ENCODE results near the gene NISCH. TPM values are rescaled to one million over a fixed set of nuclear protein-coding genes. Genes with fewer than 3 reads are reported as not detected.

The NISCH gene
- total and polyA plus RNA-seq, 2 donors (not counting 1 experiment from before 2014, with no cell fraction given) = 130 to 169 TPM

DNA sequence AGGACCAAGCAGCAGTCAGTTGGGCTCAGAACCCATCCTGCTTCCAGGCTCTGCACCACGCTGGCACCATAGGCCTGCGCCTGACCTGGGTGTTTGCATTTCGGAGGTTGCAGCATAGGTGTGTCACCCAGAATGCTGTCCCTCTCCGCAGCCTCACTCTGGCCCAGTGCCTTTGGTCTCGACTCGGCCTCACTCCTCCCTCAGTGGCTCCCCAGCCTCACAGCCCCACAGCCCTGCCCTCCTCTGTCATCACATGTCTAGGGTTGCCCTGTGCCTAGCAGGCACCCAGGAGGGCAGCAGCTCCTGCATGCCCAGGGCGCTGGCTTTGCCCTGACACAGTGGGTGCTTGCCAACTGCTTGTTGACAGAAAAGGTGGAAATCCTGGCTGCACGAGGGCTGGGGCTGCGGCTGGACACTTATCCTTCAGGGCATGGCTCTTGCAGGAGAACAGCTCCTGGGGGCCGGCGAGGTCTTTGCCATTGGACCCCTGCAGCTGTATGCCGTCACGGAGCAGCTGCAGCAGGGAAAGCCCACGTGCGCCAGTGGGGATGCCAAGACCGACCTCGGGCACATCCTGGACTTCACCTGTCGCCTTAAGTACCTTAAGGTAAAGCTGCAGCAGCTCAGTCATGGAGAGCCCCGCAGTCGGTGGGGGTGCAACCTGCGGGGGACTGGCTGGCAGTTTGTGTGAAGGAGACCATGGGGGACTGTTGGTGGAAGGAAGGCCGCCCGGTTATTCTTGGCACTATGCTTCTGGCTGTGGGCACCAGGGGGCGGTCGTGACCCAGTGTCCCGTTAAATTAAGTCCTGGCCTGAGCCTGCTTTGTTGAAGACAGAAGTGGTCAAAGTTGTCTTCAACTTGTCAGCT is 16.2 kb downstream of the NISCH start:
- no peaks in the 10 kb centered on the region for H3K27me3 ChIP-seq (replicated peaks in 1 of 4; ENCODE audit: control extremely low read depth in 1 of 4, control insufficient read depth in 3 of 4, insufficient read depth in 4 of 4, low read length in 3 of 4)
- H3K9ac ChIP-seq (ENCODE audit: low read length) = no peak overlapping the region
- ATAC-seq (ENCODE audit: low read depth) = peak; percentile 33
- H3K4me1 ChIP-seq (ENCODE audit: control insufficient read depth in 2 of 2, insufficient read depth in 2 of 2, low read length in 2 of 2) = no peaks in the 10 kb centered on the region
- Mint-ChIP-seq H3K27ac (no peak overlapping the region), H3K9me3 (ENCODE audit: insufficient read depth) (no peaks in the 10 kb centered on the region), H3K27me3 (no peaks in the 10 kb centered on the region), H3K4me3 (no peak overlapping the region), H3K4me1 (no peaks in the 10 kb centered on the region)
- no peak overlapping the region for H2AFZ ChIP-seq (ENCODE audit: insufficient read depth, low read depth, low read length, poor library complexity, severe bottlenecking)
- POLR2A ChIA-PET = no interaction called here
- H3K79me2 ChIP-seq (ENCODE audit: control insufficient read depth, insufficient read depth, low read length) = peaks cover 9% of the 10 kb centered on the region
- peak; percentile 54 for DNase-seq
- TF ChIP-seq, protein P1, sequence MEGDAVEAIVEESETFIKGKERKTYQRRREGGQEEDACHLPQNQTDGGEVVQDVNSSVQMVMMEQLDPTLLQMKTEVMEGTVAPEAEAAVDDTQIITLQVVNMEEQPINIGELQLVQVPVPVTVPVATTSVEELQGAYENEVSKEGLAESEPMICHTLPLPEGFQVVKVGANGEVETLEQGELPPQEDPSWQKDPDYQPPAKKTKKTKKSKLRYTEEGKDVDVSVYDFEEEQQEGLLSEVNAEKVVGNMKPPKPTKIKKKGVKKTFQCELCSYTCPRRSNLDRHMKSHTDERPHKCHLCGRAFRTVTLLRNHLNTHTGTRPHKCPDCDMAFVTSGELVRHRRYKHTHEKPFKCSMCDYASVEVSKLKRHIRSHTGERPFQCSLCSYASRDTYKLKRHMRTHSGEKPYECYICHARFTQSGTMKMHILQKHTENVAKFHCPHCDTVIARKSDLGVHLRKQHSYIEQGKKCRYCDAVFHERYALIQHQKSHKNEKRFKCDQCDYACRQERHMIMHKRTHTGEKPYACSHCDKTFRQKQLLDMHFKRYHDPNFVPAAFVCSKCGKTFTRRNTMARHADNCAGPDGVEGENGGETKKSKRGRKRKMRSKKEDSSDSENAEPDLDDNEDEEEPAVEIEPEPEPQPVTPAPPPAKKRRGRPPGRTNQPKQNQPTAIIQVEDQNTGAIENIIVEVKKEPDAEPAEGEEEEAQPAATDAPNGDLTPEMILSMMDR (IDR thresholded peaks at IDR 0.05) = peak; percentile 63
- no peak for TF ChIP-seq EZH2 (IDR thresholded peaks at IDR 0.05; ENCODE audit: borderline replicate concordance, insufficient read depth, low read depth, low read length, poor library complexity, severe bottlenecking)
- WGBS (ENCODE audit: insufficient coverage) = 71% methylated on average over 24 of the region's 26 CpGs
- H4K20me1 ChIP-seq (ENCODE audit: control insufficient read depth, insufficient read depth, low read length, poor library complexity, severe bottlenecking) = peaks cover 13% of the 10 kb centered on the region
- H3K4me2 ChIP-seq (replicated peaks; ENCODE audit: low read depth, low read length, poor library complexity, severe bottlenecking) = no peak overlapping the region
- no peak overlapping the region for H3K27ac ChIP-seq (ENCODE audit: low read length in 2 of 2)
- H3K9me3 ChIP-seq (ENCODE audit: control extremely low read depth in 1 of 3, control insufficient read depth in 2 of 3, insufficient read depth in 1 of 3, low read length in 2 of 3) = no peaks in the 10 kb centered on the region
- intact Hi-C loops (cut with micrococcal nuclease) = no loop called here
- H3K36me3 ChIP-seq (replicated peaks in 1 of 2; ENCODE audit: control extremely low read depth in 1 of 2, control insufficient read depth in 1 of 2, extremely low read depth in 1 of 2, insufficient read depth in 2 of 2, low read length in 1 of 2) = peaks cover 4 to 50% of the 10 kb centered on the region in 2 experiments
- CTCF ChIA-PET = interaction anchor here (0.6 to 1.7 kb wide), 7 partner anchors 9 to 517 kb away, joined by 3 to 6 read pairs (median 3); partner anchors contain the start of gene UQCC5
- no peak overlapping the region for H3K4me3 ChIP-seq (ENCODE audit: control extremely low read depth in 1 of 5, extremely low read depth in 1 of 5, insufficient read depth in 1 of 5, low read depth in 2 of 5, low read length in 4 of 5)
